HUES6 (cell line): Measurements from ENCODE around the gene ZNF385B.

Experiments used
- H3K27ac ChIP-seq: 2 replicates; pipeline ENCODE4 v1.7.0; 2013; ENCODE audit warnings: low read depth, mild to moderate bottlenecking, low read length, inconsistent platforms
- H3K27me3 ChIP-seq: 2 replicates; pipeline ENCODE4 v1.6.1; 2013; ENCODE audit warnings: low read length; ENCODE audit not compliant: control insufficient read depth, insufficient read depth
- H3K36me3 ChIP-seq: 2 replicates; pipeline ENCODE4 v1.6.1; 2013; ENCODE audit warnings: low read length; ENCODE audit not compliant: control insufficient read depth, insufficient read depth
- H3K4me1 ChIP-seq: 2 replicates; pipeline ENCODE4 v1.6.1; 2013; ENCODE audit warnings: low read length; ENCODE audit not compliant: control insufficient read depth, insufficient read depth
- H3K4me3 ChIP-seq: 2 replicates; pipeline ENCODE4 v1.5.1; 2013; ENCODE audit warnings: low read depth, low read length
- H3K9ac ChIP-seq: one replicate; pipeline ENCODE4 v1.6.1; 2013; ENCODE audit warnings: mild to moderate bottlenecking, low read length
- H3K9me3 ChIP-seq: 2 replicates; pipeline ENCODE4 v1.6.1; 2013; ENCODE audit warnings: low read depth, low read length; ENCODE audit not compliant: control insufficient read depth, insufficient read depth

ZNF385B gene

GRCh38 chr2:179438654-179439053, 422.8 kb downstream of the ZNF385B start:
- H3K9ac ChIP-seq = no peak overlapping the region
- peaks cover 31% of the 10 kb centered on the region for H3K4me1 ChIP-seq
- no peak overlapping the region for H3K4me3 ChIP-seq
- H3K27ac ChIP-seq = no peak overlapping the region
- H3K27me3 ChIP-seq = no peaks in the 10 kb centered on the region
- no peaks in the 10 kb centered on the region for H3K36me3 ChIP-seq
- H3K9me3 ChIP-seq = no peaks in the 10 kb centered on the region; the same call in 1 of the 2 replicates

GRCh38 chr2:179437430-179437829, 424.0 kb downstream of the ZNF385B start:
- Histone ChIP-seq H3K4me1 (peaks cover 20% of the 10 kb centered on the region), H3K9ac (no peak overlapping the region), H3K36me3 (no peaks in the 10 kb centered on the region), H3K9me3 (no peaks in the 10 kb centered on the region; the same call in 1 of the 2 replicates), H3K27ac (no peak overlapping the region), H3K4me3 (no peak overlapping the region), H3K27me3 (no peaks in the 10 kb centered on the region)

DNA sequence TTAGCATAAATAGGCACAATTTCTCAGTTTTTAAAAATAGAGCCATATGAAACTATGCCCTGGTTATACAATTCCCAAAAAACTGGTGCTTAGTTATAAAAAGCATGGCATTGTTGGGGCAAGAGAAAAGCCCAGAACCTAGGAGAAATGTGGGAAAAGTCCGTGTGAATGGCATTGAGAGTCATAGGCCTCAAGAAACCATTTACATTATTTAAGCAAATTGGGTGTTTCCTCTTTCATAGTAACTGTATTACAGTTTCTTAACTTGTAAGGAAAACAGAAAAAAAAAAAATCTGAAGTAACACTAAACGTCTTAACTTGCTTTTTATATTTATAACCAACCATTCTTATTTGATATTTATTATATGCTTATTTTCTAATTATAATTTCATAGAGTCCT, 425.8 kb downstream of the ZNF385B start:
- H3K36me3 ChIP-seq = no peaks in the 10 kb centered on the region
- H3K4me3 ChIP-seq = no peak overlapping the region
- no peaks in the 10 kb centered on the region; the same call in 1 of the 2 replicates for H3K9me3 ChIP-seq
- H3K27me3 ChIP-seq = no peaks in the 10 kb centered on the region
- no peak overlapping the region for H3K9ac ChIP-seq
- H3K27ac ChIP-seq = no peak overlapping the region
- H3K4me1 ChIP-seq = peaks cover 16% of the 10 kb centered on the region

GRCh38 chr2:179435000-179435399, 426.4 kb downstream of the ZNF385B start:
- no peaks in the 10 kb centered on the region for H3K27me3 ChIP-seq
- H3K9me3 ChIP-seq = no peaks in the 10 kb centered on the region
- no peak overlapping the region for H3K27ac ChIP-seq
- no peak overlapping the region for H3K9ac ChIP-seq
- H3K4me1 ChIP-seq = peaks cover 18% of the 10 kb centered on the region
- no peak overlapping the region for H3K4me3 ChIP-seq
- no peaks in the 10 kb centered on the region for H3K36me3 ChIP-seq

DNA sequence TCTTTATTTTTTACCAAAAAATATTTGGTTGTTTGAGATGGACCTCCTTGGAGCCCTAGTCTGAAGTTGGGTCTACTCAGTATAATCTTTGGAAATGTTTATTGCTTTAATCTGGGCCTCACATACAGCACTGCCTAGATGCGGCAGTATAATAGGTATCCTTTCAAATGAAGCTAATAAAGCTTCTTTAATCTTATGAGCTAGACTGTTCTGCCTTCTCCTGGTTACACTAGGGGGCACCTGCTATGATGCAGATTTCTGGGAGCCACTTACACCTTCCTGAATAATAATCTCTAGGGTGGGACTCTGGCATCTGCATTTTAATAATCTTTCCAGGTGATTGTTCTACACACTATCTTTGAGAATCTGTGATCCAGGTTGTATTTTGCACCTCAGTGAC, 427.1 kb downstream of the ZNF385B start:
- Histone ChIP-seq H3K4me1 (peaks cover 23% of the 10 kb centered on the region), H3K27ac (no peak overlapping the region), H3K9ac (no peak overlapping the region), H3K36me3 (no peaks in the 10 kb centered on the region), H3K9me3 (no peaks in the 10 kb centered on the region), H3K27me3 (no peaks in the 10 kb centered on the region), H3K4me3 (no peak overlapping the region)

- Histone ChIP-seq H3K4me1 (peaks cover 36% of the 10 kb centered on the region), H3K36me3 (no peaks in the 10 kb centered on the region), H3K9me3 (no peaks in the 10 kb centered on the region), H3K27ac (no peak overlapping the region), H3K9ac (no peak overlapping the region), H3K27me3 (no peaks in the 10 kb centered on the region), H3K4me3 (no peak overlapping the region)
Observed at GRCh38 chr2:179432751-179433150, 428.7 kb downstream of the ZNF385B start.

DNA sequence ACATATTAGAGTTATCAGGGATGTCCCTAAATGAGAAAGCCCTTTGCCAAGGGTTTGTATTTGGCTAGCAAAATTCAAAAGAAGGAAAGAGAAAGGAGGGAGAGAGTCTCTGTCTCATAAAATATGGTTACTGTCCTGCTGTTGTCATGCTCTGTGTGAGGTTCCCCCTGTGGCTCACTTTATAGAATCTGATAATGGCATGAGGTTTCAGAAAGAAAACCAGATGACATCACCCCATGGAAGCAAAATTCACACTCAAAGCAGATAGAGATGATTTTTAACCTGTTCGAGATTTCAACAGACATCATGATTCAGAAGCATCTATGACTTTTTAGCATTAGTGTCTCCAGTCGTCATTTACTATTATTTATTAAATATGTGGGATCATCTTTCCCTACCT, 431.8 kb downstream of the ZNF385B start:
- Histone ChIP-seq H3K27me3 (no peaks in the 10 kb centered on the region), H3K9ac (no peak overlapping the region), H3K4me1 (peaks cover 26% of the 10 kb centered on the region), H3K36me3 (no peaks in the 10 kb centered on the region), H3K4me3 (no peak overlapping the region), H3K9me3 (no peaks in the 10 kb centered on the region), H3K27ac (no peak overlapping the region)

- H3K9me3 ChIP-seq = no peaks in the 10 kb centered on the region
- H3K27me3 ChIP-seq = no peaks in the 10 kb centered on the region
- no peak overlapping the region for H3K27ac ChIP-seq
- peak overlapping the region; percentile 14 for H3K9ac ChIP-seq
- H3K4me3 ChIP-seq = peak overlapping the region; percentile 33; the same call in 1 of the 2 replicates
- no peaks in the 10 kb centered on the region for H3K36me3 ChIP-seq
- peaks cover 24% of the 10 kb centered on the region for H3K4me1 ChIP-seq
Observed at GRCh38 chr2:179429060-179429471, 432.3 kb downstream of the ZNF385B start.

- Histone ChIP-seq H3K27ac (no peak overlapping the region), H3K4me1 (peaks cover 24% of the 10 kb centered on the region), H3K36me3 (no peaks in the 10 kb centered on the region), H3K27me3 (no peaks in the 10 kb centered on the region), H3K4me3 (peak overlapping the region; percentile 33; the same call in 1 of the 2 replicates), H3K9ac (peak overlapping the region; percentile 14), H3K9me3 (no peaks in the 10 kb centered on the region)
Observed at GRCh38 chr2:179428649-179429048, 432.8 kb downstream of the ZNF385B start.

GRCh38 chr2:179427065-179427464, 434.3 kb downstream of the ZNF385B start:
- Histone ChIP-seq H3K9ac (no peak overlapping the region), H3K4me1 (peaks cover 24% of the 10 kb centered on the region)

DNA sequence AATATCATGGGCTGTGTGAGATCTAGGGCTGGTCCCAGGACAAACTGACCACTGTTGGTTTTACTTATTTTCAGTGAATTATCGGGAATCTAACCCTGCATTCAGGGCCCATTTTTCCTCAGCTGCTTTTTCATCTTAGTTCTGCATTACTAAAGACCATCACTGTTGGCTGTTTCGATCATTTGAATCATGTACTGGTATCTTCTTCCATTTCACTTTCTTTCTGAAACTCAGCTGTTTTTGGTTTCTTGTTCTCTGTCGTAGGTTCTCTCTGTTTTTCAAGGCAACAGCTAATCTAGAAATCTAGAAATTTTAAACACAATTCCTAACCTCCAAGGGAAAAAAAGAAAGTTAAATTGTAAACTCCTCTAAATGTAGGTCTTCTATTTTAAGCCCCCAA, 436.8 kb downstream of the ZNF385B start:
- Histone ChIP-seq H3K27ac (no peak overlapping the region), H3K9me3 (no peaks in the 10 kb centered on the region), H3K4me1 (peaks cover 15% of the 10 kb centered on the region), H3K27me3 (no peaks in the 10 kb centered on the region), H3K4me3 (no peak overlapping the region), H3K36me3 (no peaks in the 10 kb centered on the region), H3K9ac (no peak overlapping the region)

More at GRCh38 chr2:179427065-179427464, 434.3 kb downstream of the ZNF385B start:
- Histone ChIP-seq H3K27me3 (no peaks in the 10 kb centered on the region), H3K27ac (no peak overlapping the region), H3K9me3 (no peaks in the 10 kb centered on the region), H3K36me3 (no peaks in the 10 kb centered on the region), H3K4me3 (no peak overlapping the region)
